CD14-positive monocyte (primary cell): ENCODE results near the gene ITPK1. TPM values are rescaled to one million over a fixed set of nuclear protein-coding genes. Genes with fewer than 3 reads are reported as not detected.

Experiments
- DNase-seq, 3 donors: peaks; one replicate each; pipeline ENCODE4 v3.0.0-alpha.2; 2011 to 2022
- H2AFZ ChIP-seq: 2 replicates; pipeline ENCODE4 v1.6.0; 2012; ENCODE audit warnings: mild to moderate bottlenecking, low read depth, low read length, inconsistent platforms; ENCODE audit not compliant: insufficient read depth, poor library complexity, severe bottlenecking
- H3K27ac ChIP-seq, 2 donors: 1 replicate in 1 of 2; 2 replicates in 1 of 2; pipeline ENCODE4 v1.5.1; 2012 to 2013; ENCODE audit warnings: low read length in 2 of 2, control low read depth in 1 of 2, inconsistent platforms in 1 of 2, low read depth in 1 of 2, mild to moderate bottlenecking in 1 of 2
- H3K27me3 ChIP-seq, 2 donors: one replicate each; pipeline versions ENCODE4 v1.6.0 to v1.6.1; 2011 to 2013; ENCODE audit warnings: low read length in 2 of 2; ENCODE audit not compliant: control insufficient read depth in 2 of 2, insufficient read depth in 2 of 2
- H3K36me3 ChIP-seq, 2 donors: replicated peaks in 1 of 2; 1 replicate in 1 of 2; 2 replicates in 1 of 2; pipeline versions ENCODE4 v1.5.1 to v1.6.1; 2012 to 2013; ENCODE audit warnings: low read length in 2 of 2, control low read depth in 1 of 2, inconsistent platforms in 1 of 2, mild to moderate bottlenecking in 1 of 2; ENCODE audit not compliant: insufficient read depth in 2 of 2, control insufficient read depth in 1 of 2
- H3K4me1 ChIP-seq, 2 donors: 1 replicate in 1 of 2; 2 replicates in 1 of 2; pipeline versions ENCODE4 v1.5.1 to v1.6.1; 2012 to 2013; ENCODE audit warnings: low read length in 2 of 2, control low read depth in 1 of 2, inconsistent platforms in 1 of 2, mild to moderate bottlenecking in 1 of 2, moderate library complexity in 1 of 2; ENCODE audit not compliant: insufficient read depth in 2 of 2, control insufficient read depth in 1 of 2
- H3K4me2 ChIP-seq: replicated peaks from 2 replicates; pipeline ENCODE3; 2012; ENCODE audit warnings: low read length, moderate library complexity, mild to moderate bottlenecking; ENCODE audit not compliant: poor library complexity, severe bottlenecking; ENCODE audit errors: extremely low read depth
- H3K4me3 ChIP-seq, 3 experiments: fragments of 200-600 bp in 1 of 3; sonication (generic) in 1 of 3; replicated peaks in 1 of 3; 1 replicate in 2 of 3; 2 replicates in 1 of 3; pipeline ENCODE4 v1.5.1; 2011 to 2013; ENCODE audit warnings: low read length in 3 of 3, mild to moderate bottlenecking in 3 of 3, control low read depth in 2 of 3, low read depth in 2 of 3, inconsistent platforms in 1 of 3, moderate library complexity in 1 of 3
- H3K79me2 ChIP-seq: 2 replicates; pipeline ENCODE4 v1.6.0; 2012; ENCODE audit warnings: mild to moderate bottlenecking, control low read depth, inconsistent platforms, low read length, moderate library complexity; ENCODE audit not compliant: insufficient read depth
- H3K9ac ChIP-seq: 2 replicates; pipeline ENCODE4 v1.6.0; 2017; ENCODE audit warnings: low read length, mild to moderate bottlenecking; ENCODE audit not compliant: insufficient read depth, poor library complexity, severe bottlenecking
- H3K9me3 ChIP-seq, 2 donors: replicated peaks in 1 of 2; 1 replicate in 1 of 2; 2 replicates in 1 of 2; pipeline versions ENCODE4 v1.5.1 to v1.6.1; 2012 to 2013; ENCODE audit warnings: low read length in 2 of 2, control low read depth in 1 of 2; ENCODE audit not compliant: control insufficient read depth in 1 of 2, insufficient read depth in 1 of 2
- H4K20me1 ChIP-seq: 2 replicates; pipeline ENCODE4 v1.6.0; 2012; ENCODE audit warnings: mild to moderate bottlenecking, low read length, control low read depth, moderate library complexity; ENCODE audit not compliant: insufficient read depth
- H3K27ac Mint-ChIP-seq, 7 donors: one replicate each; pipeline ENCODE4 v1.8.0; 2020; ENCODE audit warnings: mild to moderate bottlenecking in 7 of 7, mixed read lengths in 7 of 7, moderate library complexity in 6 of 7, inconsistent platforms in 2 of 7
- H3K27me3 Mint-ChIP-seq, 3 donors: one replicate each; pipeline ENCODE4 v1.8.0; 2021 to 2022; ENCODE audit warnings: low read depth in 3 of 3, mild to moderate bottlenecking in 3 of 3, mixed read lengths in 3 of 3, moderate library complexity in 3 of 3, inconsistent platforms in 1 of 3
- H3K36me3 Mint-ChIP-seq, 2 donors: one replicate each; pipeline ENCODE4 v1.8.0; 2020; ENCODE audit warnings: mixed read lengths in 2 of 2, inconsistent platforms in 1 of 2, mild to moderate bottlenecking in 1 of 2
- H3K4me1 Mint-ChIP-seq: one replicate; pipeline ENCODE4 v1.8.0; 2020; ENCODE audit warnings: mild to moderate bottlenecking, mixed read lengths
- H3K4me3 Mint-ChIP-seq, 2 donors: one replicate each; pipeline ENCODE4 v1.8.0; 2020; ENCODE audit warnings: mild to moderate bottlenecking in 2 of 2, mixed read lengths in 2 of 2, moderate library complexity in 1 of 2
- H3K9me3 Mint-ChIP-seq, 7 donors: one replicate each; pipeline ENCODE4 v1.8.0; 2020 to 2022; ENCODE audit warnings: mixed read lengths in 7 of 7, mild to moderate bottlenecking in 6 of 7, moderate library complexity in 6 of 7, inconsistent platforms in 2 of 7
- CTCF ChIP-seq: fragments of 200-600 bp; IDR thresholded peaks from one replicate; pipeline ENCODE4 v1.8.0; 2022; ENCODE audit warnings: antibody characterized with exemption, mild to moderate bottlenecking
- WGBS: methylation state at CpG from one replicate; pipeline ENCODE4 v1.1.5; 2013; ENCODE audit warnings: missing lambda C conversion rate; ENCODE audit not compliant: insufficient coverage; 5-methylcytosine and 5-hydroxymethylcytosine counted together
- intact Hi-C, 2 donors: fragments of 100-400 bp; cut with micrococcal nuclease; formaldehyde crosslinking; loops; one replicate each; pipeline versions ENCODE4 v1.15.0 to v1.15.1; 2023
- polyA plus RNA-seq, 3 donors: library from polyadenylated mRNA; depleted of rRNA in 1 of 3; unstranded in 2 of 3; stranded (reverse) in 1 of 3; fragments of 300-500 nt in 2 of 3; fragments of >200 nt in 1 of 3; fragmentation: Illumina TruSeq in 2 of 3; gene quantifications; 1 replicate in 2 of 3; 2 replicates in 1 of 3; pipeline ENCODE4 v1.2.3, GENCODE V29; 2012 to 2021

The ITPK1 gene
- polyA plus RNA-seq, 3 donors: 57.1 to 144 (median 63.0) TPM

DNA sequence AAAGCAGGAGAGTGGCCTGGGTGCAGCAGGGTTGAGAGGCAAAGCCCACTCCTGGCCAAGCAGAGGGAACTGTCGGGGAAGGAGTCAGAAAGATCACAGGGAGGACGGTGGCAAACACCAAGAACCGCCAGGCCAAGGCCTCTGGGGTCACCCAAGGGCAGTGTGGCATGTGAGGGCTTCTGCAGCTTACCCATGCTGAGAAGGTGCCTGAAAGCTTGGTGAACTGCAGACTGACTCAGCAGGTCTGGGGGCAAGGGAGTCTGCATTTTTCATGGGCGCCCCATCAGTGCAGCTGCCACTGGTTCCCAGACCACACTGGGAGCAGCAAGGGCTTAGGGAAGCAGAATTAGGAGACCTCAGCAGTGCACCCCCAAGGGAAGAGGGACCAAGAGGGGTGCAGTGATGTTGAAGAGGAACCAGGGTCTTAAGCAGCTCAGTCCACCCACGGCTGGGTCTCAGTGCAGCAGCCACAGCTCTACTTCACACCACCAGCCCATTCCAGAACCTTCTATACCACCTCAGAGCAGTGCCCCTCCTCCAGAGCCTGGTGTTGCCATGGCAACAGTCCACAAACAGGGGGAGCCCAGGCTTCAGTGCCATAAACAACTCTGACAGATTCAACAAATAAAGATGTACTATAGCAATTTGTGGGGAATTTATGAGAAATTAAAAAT, 59.4 kb downstream of the ITPK1 start:
- Mint-ChIP-seq H3K4me1 (peaks cover 21% of the 10 kb centered on the region), H3K27ac (peak overlapping the region in 5 of 7 donors; percentile 51 to 89 (median 85)), H3K4me3 (no peak overlapping the region), H3K36me3 (peaks cover 20 to 58% of the 10 kb centered on the region in 2 donors), H3K27me3 (peaks cover 0 to 3% (median 2%) of the 10 kb centered on the region in 3 donors), H3K9me3 (no peaks in the 10 kb centered on the region)
- H3K27me3 ChIP-seq: no peaks in the 10 kb centered on the region
- no peak for TF ChIP-seq CTCF
- peaks cover 4 to 12% of the 10 kb centered on the region in 2 donors for H3K4me1 ChIP-seq
- 93% methylated on average over 4 of the region's 5 CpGs for WGBS
- no peak overlapping the region for H3K4me3 ChIP-seq
- H3K4me2 ChIP-seq: no peak overlapping the region
- peaks cover 76% of the 10 kb centered on the region for H3K79me2 ChIP-seq
- H3K27ac ChIP-seq: peak overlapping the region in 1 of 2 donors; percentile 44
- no peak overlapping the region for H3K9ac ChIP-seq
- intact Hi-C loops: no loop called here
- H2AFZ ChIP-seq: no peak overlapping the region
- no peak for DNase-seq
- no peaks in the 10 kb centered on the region for H3K9me3 ChIP-seq
- H3K36me3 ChIP-seq: peaks cover 23 to 61% of the 10 kb centered on the region in 2 donors
- H4K20me1 ChIP-seq: peaks cover 83% of the 10 kb centered on the region

GRCh38 chr14:93055651-93056115, 60.0 kb downstream of the ITPK1 start:
- Histone ChIP-seq H2AFZ (no peak overlapping the region), H3K4me3 (no peak overlapping the region), H3K79me2 (peaks cover 72% of the 10 kb centered on the region), H3K9ac (no peak overlapping the region), H4K20me1 (peaks cover 83% of the 10 kb centered on the region), H3K27me3 (no peaks in the 10 kb centered on the region), H3K4me1 (peaks cover 4 to 8% of the 10 kb centered on the region in 2 donors), H3K4me2 (no peak overlapping the region), H3K27ac (peak overlapping the region in 1 of 2 donors; percentile 21), H3K36me3 (peaks cover 29 to 67% of the 10 kb centered on the region in 2 donors), H3K9me3 (no peaks in the 10 kb centered on the region)
- DNase-seq: no peak
- peaks cover 25 to 62% of the 10 kb centered on the region in 2 donors for H3K36me3 Mint-ChIP-seq
- peaks cover 15% of the 10 kb centered on the region for H3K4me1 Mint-ChIP-seq
- H3K4me3 Mint-ChIP-seq: no peak overlapping the region
- H3K27me3 Mint-ChIP-seq: peaks cover 0 to 3% (median 2%) of the 10 kb centered on the region in 3 donors
- peak overlapping the region in 5 of 7 donors; percentile 67 to 89 (median 85) for H3K27ac Mint-ChIP-seq
- H3K9me3 Mint-ChIP-seq: no peaks in the 10 kb centered on the region
- TF ChIP-seq CTCF: no peak
- intact Hi-C loops: no loop called here
- 99% methylated on average over 9 of the region's 9 CpGs for WGBS
